Ectodermal cell (in vitro differentiated cells): Measurements from ENCODE around the gene AHSG.
"Not testable (repeated sequence)": the region's sequence is repeated elsewhere in the genome, so short reads cannot be mapped to it uniquely, and the experiment has no call there.

ENCODE experiments used
- H3K27ac ChIP-seq: 2 replicates; pipeline ENCODE4 v1.7.0; 2013; ENCODE audit warnings: mild to moderate bottlenecking, low read depth, low read length; ENCODE audit not compliant: insufficient read depth, poor library complexity, severe bottlenecking
- H3K27me3 ChIP-seq: 2 replicates; pipeline ENCODE4 v1.7.0; 2013; ENCODE audit warnings: mild to moderate bottlenecking, low read length; ENCODE audit not compliant: insufficient read depth, control insufficient read depth, poor library complexity, severe bottlenecking
- H3K36me3 ChIP-seq: one replicate; pipeline ENCODE4 v1.7.0; 2013; ENCODE audit warnings: low read length; ENCODE audit not compliant: control insufficient read depth, insufficient read depth
- H3K4me1 ChIP-seq: one replicate; pipeline ENCODE4 v1.7.0; 2013; ENCODE audit warnings: low read length; ENCODE audit not compliant: control insufficient read depth, insufficient read depth
- H3K4me3 ChIP-seq: 2 replicates; pipeline ENCODE4 v1.7.0; 2013; ENCODE audit warnings: low read depth, low read length, control low read depth; ENCODE audit not compliant: insufficient read depth
- H3K9me3 ChIP-seq: 2 replicates; pipeline ENCODE4 v1.7.0; 2013; ENCODE audit warnings: mild to moderate bottlenecking, low read length, moderate library complexity; ENCODE audit not compliant: control insufficient read depth
- WGBS, 2 experiments: methylation state at CpG; one replicate each; pipeline ENCODE4 v1.1.7; 2013; ENCODE audit warnings: missing lambda C conversion rate in 2 of 2; 5-methylcytosine and 5-hydroxymethylcytosine counted together

The AHSG gene

GRCh38 chr3:186577521-186577920 lies 35.3 kb upstream of the AHSG start:
- 88 to 91% methylated on average over 2 of the region's 2 CpGs for WGBS, 2 experiments

GRCh38 chr3:186580785-186581184 lies 32.1 kb upstream of the AHSG start:
- Histone ChIP-seq H3K27me3 (no peaks in the 10 kb centered on the region), H3K4me3 (no peak overlapping the region), H3K27ac (no peak overlapping the region), H3K9me3 (no peaks in the 10 kb centered on the region), H3K4me1 (no peaks in the 10 kb centered on the region), H3K36me3 (peaks cover 33% of the 10 kb centered on the region)
- WGBS, 2 experiments = 98% methylated on average over 3 of the region's 3 CpGs; no CpG with 5 or more reads in 1 of the 2 experiments

More at GRCh38 chr3:186577521-186577920, 35.3 kb upstream of the AHSG start:
- Histone ChIP-seq H3K4me3 (no peak overlapping the region), H3K36me3 (peaks cover 20% of the 10 kb centered on the region), H3K4me1 (no peaks in the 10 kb centered on the region), H3K27me3 (no peaks in the 10 kb centered on the region), H3K9me3 (no peaks in the 10 kb centered on the region), H3K27ac (no peak overlapping the region)

DNA sequence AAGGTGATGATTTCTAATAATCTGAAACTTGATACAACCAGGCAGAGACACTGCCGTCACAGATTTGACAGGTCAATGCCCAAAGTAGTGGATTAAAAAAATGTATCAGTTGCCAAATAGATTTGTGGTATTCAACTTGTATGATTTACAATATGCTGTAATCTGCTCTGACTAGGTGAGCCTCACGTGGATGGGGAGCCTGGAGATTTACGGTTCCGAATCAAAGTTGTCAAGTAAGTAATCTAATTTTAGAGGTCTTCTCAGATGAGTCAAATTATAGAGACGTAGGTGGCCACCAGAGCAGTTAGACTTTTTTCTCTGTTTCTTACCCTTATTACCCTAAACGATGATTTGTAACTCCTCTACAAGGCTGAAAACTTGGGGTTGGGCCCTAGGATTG lies 30.3 kb upstream of the AHSG start:
- Histone ChIP-seq H3K27ac (no peak overlapping the region), H3K4me1 (no peaks in the 10 kb centered on the region), H3K9me3 (no peaks in the 10 kb centered on the region), H3K4me3 (no peak overlapping the region), H3K36me3 (peaks cover 27% of the 10 kb centered on the region), H3K27me3 (no peaks in the 10 kb centered on the region)
- 95 to 96% methylated on average over 6 of the region's 6 CpGs for WGBS, 2 experiments

- Histone ChIP-seq H3K4me1 (no peaks in the 10 kb centered on the region), H3K27me3 (no peaks in the 10 kb centered on the region), H3K27ac (no peak overlapping the region), H3K36me3 (peaks cover 26% of the 10 kb centered on the region), H3K9me3 (no peaks in the 10 kb centered on the region), H3K4me3 (no peak overlapping the region)
- 88 to 92% methylated on average over 4 to 5 of the region's 5 CpGs for WGBS, 2 experiments
Measured at GRCh38 chr3:186583831-186584230, 29.0 kb upstream of the AHSG start.

- 84 to 85% methylated on average over 9 of the region's 9 CpGs for WGBS, 2 experiments
- H3K27me3 ChIP-seq, H3K9me3 ChIP-seq, H3K4me1 ChIP-seq, H3K4me3 ChIP-seq, H3K27ac ChIP-seq: not testable (repeated sequence)
- peaks cover 22% of the 10 kb centered on the region for H3K36me3 ChIP-seq
Measured at GRCh38 chr3:186586245-186586644, 26.6 kb upstream of the AHSG start.

DNA sequence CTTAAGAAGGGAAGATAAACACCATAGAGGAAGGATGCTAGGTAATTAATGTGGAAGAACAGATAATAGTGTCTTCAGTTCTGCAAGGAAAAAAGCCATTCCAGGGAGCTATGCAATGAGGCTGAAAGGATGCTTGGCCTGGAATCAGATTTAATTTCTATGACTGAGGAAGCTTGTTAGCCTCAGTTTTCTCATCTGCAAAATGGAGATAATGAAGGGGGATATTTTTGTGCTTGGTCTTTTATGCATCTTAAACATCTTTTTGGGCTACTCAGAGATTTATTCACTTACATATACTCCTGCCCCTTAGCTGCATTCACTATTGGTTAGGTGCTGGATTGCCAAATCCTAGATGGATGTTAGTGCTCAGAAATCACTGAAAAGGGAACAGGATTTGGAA lies 25.7 kb upstream of the AHSG start:
- no peak overlapping the region for H3K27ac ChIP-seq
- no peaks in the 10 kb centered on the region for H3K27me3 ChIP-seq
- no peak overlapping the region for H3K4me3 ChIP-seq
- no peaks in the 10 kb centered on the region for H3K9me3 ChIP-seq
- H3K4me1 ChIP-seq = no peaks in the 10 kb centered on the region
- H3K36me3 ChIP-seq = peaks cover 19% of the 10 kb centered on the region

- Histone ChIP-seq H3K9me3 (no peaks in the 10 kb centered on the region), H3K36me3 (peaks cover 13% of the 10 kb centered on the region), H3K4me3 (no peak overlapping the region), H3K27me3 (no peaks in the 10 kb centered on the region), H3K4me1 (no peaks in the 10 kb centered on the region), H3K27ac (no peak overlapping the region)
- 81 to 82% methylated on average over 2 of the region's 2 CpGs for WGBS, 2 experiments
Measured at GRCh38 chr3:186588632-186589031, 24.2 kb upstream of the AHSG start.

GRCh38 chr3:186589121-186589520 lies 23.7 kb upstream of the AHSG start:
- Histone ChIP-seq H3K4me3 (no peak overlapping the region), H3K9me3 (no peaks in the 10 kb centered on the region), H3K4me1 (no peaks in the 10 kb centered on the region), H3K36me3 (peaks cover 8% of the 10 kb centered on the region), H3K27ac (no peak overlapping the region), H3K27me3 (no peaks in the 10 kb centered on the region)
- 33 to 61% methylated on average over 1 to 3 of the region's 3 CpGs for WGBS, 2 experiments

DNA sequence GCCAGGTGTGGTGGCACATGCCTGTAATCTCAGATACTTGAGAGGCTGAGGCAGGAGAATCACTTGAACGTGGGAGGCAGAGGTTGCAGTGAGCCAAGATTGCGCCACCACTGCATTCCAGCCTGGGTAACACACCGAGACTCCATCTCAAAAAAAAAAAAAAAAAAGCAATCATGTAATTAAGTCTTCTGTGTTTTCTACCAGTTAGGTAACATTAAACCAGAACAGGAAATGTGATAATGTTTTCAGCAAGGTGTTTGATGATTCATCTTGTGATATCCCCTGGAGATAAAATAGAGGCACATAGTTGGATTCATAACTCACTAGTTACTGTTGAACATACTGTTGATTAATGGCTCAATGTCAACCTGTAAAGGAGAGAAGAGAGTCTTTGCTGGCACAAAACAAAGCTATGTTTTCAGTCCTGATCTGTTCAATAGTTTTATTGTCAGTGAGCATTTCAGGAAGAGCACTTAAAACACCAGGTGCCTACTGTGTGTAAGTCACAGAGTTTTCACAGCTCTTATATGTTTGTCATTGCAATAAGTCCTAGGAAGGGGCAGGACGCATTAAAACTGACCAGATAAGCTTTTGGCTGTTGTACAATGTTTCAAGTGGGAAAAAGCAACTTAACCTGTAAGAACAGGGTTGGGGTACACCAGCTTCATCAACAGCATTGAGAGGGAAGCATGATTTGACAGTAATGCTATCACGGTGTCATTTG lies 22.8 kb upstream of the AHSG start:
- H3K4me1 ChIP-seq = no peaks in the 10 kb centered on the region
- no peak overlapping the region for H3K27ac ChIP-seq
- 87 to 90% methylated on average over 5 of the region's 5 CpGs for WGBS, 2 experiments

GRCh38 chr3:186590580-186591295 lies 22.1 kb upstream of the AHSG start:
- H3K36me3 ChIP-seq = peaks cover 3% of the 10 kb centered on the region
- H3K27ac ChIP-seq = no peak overlapping the region
- H3K4me1 ChIP-seq = no peaks in the 10 kb centered on the region
- no peak overlapping the region for H3K4me3 ChIP-seq
- no peaks in the 10 kb centered on the region for H3K9me3 ChIP-seq
- WGBS, 2 experiments = 89 to 90% methylated on average over 7 of the region's 7 CpGs
- H3K27me3 ChIP-seq = no peaks in the 10 kb centered on the region

More for the DNA sequence above, 22.8 kb upstream of the AHSG start:
- no peaks in the 10 kb centered on the region for H3K9me3 ChIP-seq
- H3K4me3 ChIP-seq = no peak overlapping the region
- peaks cover 4% of the 10 kb centered on the region for H3K36me3 ChIP-seq
- no peaks in the 10 kb centered on the region for H3K27me3 ChIP-seq
